ENCODE data around the gene DELE1. TPM values are rescaled to one million over a fixed set of nuclear protein-coding genes. Genes with fewer than 3 reads are reported as not detected.
"Not testable (repeated sequence)": the region's sequence is repeated elsewhere in the genome, so short reads cannot be mapped to it uniquely, and the experiment has no call there.

The DELE1 gene
- total RNA-seq, 1 experiment from 2014 or later, result 88.1 TPM

DNA sequence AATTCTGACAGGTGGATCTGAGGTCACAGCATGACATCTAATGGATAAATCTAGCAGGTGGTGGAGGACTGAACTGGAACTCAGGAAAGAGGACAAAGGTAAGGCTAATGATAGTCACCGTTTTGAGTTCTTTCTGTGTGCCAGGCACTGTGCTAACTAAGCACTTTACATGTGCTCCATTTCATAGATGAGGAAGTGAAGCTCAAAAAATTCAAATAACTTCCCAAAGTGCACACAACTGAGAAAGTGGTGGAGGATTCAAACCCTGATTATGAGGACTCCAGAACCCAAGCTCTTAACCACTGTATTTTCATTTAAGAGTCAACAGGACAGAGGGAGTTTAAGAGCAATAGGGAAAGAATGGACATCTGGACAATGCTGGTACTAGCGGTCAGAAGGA, 7.1 kb upstream of the DELE1 start:
- Mint-ChIP-seq H3K27me3 (ENCODE audit: insufficient read depth, unreplicated experiment) (peaks cover 16% of the 10 kb centered on the region), H3K4me3 (ENCODE audit: unreplicated experiment) (no peak overlapping the region), H3K9me3 (ENCODE audit: unreplicated experiment) (no peaks in the 10 kb centered on the region), H3K36me3 (ENCODE audit: insufficient read depth, unreplicated experiment) (no peaks in the 10 kb centered on the region), H3K4me1 (ENCODE audit: insufficient read depth, unreplicated experiment) (peaks cover 6% of the 10 kb centered on the region), H3K27ac (ENCODE audit: low read depth, unreplicated experiment) (no peak overlapping the region)
- no peak for DNase-seq (ENCODE audit: unreplicated experiment)
- no TSS peak for BruUV-seq (replicated peaks)
- TF ChIP-seq, protein P1, sequence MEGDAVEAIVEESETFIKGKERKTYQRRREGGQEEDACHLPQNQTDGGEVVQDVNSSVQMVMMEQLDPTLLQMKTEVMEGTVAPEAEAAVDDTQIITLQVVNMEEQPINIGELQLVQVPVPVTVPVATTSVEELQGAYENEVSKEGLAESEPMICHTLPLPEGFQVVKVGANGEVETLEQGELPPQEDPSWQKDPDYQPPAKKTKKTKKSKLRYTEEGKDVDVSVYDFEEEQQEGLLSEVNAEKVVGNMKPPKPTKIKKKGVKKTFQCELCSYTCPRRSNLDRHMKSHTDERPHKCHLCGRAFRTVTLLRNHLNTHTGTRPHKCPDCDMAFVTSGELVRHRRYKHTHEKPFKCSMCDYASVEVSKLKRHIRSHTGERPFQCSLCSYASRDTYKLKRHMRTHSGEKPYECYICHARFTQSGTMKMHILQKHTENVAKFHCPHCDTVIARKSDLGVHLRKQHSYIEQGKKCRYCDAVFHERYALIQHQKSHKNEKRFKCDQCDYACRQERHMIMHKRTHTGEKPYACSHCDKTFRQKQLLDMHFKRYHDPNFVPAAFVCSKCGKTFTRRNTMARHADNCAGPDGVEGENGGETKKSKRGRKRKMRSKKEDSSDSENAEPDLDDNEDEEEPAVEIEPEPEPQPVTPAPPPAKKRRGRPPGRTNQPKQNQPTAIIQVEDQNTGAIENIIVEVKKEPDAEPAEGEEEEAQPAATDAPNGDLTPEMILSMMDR (IDR thresholded peaks at IDR 0.05; ENCODE audit: unreplicated experiment), result no peak
- ChIA-PET CTCF (interaction anchor here (0.6 to 3.0 kb wide), 11 partner anchors 17 to 781 kb away, joined by 3 to 18 read pairs (median 4); partner anchors contain the start of genes PCDH1 and RNF14), POLR2A (interaction anchor here (0.7 to 1.1 kb wide), 4 partner anchors 13 to 87 kb away, joined by 3 read pairs; no protein-coding TSS in a partner anchor)
- intact Hi-C loops (cut with micrococcal nuclease), result no loop called here

- TF ChIP-seq, protein P1 (IDR thresholded peaks at IDR 0.05; ENCODE audit: unreplicated experiment), result no peak
- no peaks in the 10 kb centered on the region for H3K36me3 Mint-ChIP-seq (ENCODE audit: insufficient read depth, unreplicated experiment)
- ChIA-PET CTCF (interaction anchor here (0.7 to 7.2 kb wide), 6 partner anchors 16 to 276 kb away, joined by 3 to 44 read pairs (median 4); no protein-coding TSS in a partner anchor), POLR2A (no interaction called here)
- H3K27me3 Mint-ChIP-seq (ENCODE audit: insufficient read depth, unreplicated experiment), result peaks cover 16% of the 10 kb centered on the region
- no peak overlapping the region for H3K4me3 Mint-ChIP-seq (ENCODE audit: unreplicated experiment)
- H3K27ac Mint-ChIP-seq (ENCODE audit: low read depth, unreplicated experiment), result no peak overlapping the region
- intact Hi-C loops (cut with micrococcal nuclease), result no loop called here
- peaks cover 6% of the 10 kb centered on the region for H3K4me1 Mint-ChIP-seq (ENCODE audit: insufficient read depth, unreplicated experiment)
- BruUV-seq (replicated peaks), result no TSS peak
- H3K9me3 Mint-ChIP-seq (ENCODE audit: unreplicated experiment), result no peaks in the 10 kb centered on the region
- DNase-seq (ENCODE audit: unreplicated experiment), result no peak
Measured at GRCh38 chr5:141917760-141918159, 5.9 kb upstream of the DELE1 start.

- peaks cover 8% of the 10 kb centered on the region for H3K36me3 Mint-ChIP-seq (ENCODE audit: insufficient read depth, unreplicated experiment)
- H3K9me3 Mint-ChIP-seq (ENCODE audit: unreplicated experiment), result no peaks in the 10 kb centered on the region
- intact Hi-C loops (cut with micrococcal nuclease), result no loop called here
- H3K4me1 Mint-ChIP-seq (ENCODE audit: insufficient read depth, unreplicated experiment), result peaks cover 12% of the 10 kb centered on the region
- DNase-seq (ENCODE audit: unreplicated experiment), result no peak
- POLR2A ChIA-PET, result interaction anchor here (0.6 to 0.7 kb wide), 3 partner anchors 30 to 49 kb away, joined by 3 read pairs; partner anchors contain the start of gene RNF14
- no peak overlapping the region for H3K27ac Mint-ChIP-seq (ENCODE audit: low read depth, unreplicated experiment)
- CTCF ChIA-PET, result interaction anchor here (0.6 to 7.2 kb wide), 8 partner anchors 23 to 230 kb away, joined by 3 to 44 read pairs (median 4); partner anchors contain the start of gene RNF14
- peaks cover 16% of the 10 kb centered on the region for H3K27me3 Mint-ChIP-seq (ENCODE audit: insufficient read depth, unreplicated experiment)
- H3K4me3 Mint-ChIP-seq (ENCODE audit: unreplicated experiment), result no peak overlapping the region
- TF ChIP-seq, protein P1 (IDR thresholded peaks at IDR 0.05; ENCODE audit: unreplicated experiment), result no peak
- no TSS peak for BruUV-seq (replicated peaks)
Measured at GRCh38 chr5:141919218-141920119, 4.2 kb upstream of the DELE1 start.

DNA sequence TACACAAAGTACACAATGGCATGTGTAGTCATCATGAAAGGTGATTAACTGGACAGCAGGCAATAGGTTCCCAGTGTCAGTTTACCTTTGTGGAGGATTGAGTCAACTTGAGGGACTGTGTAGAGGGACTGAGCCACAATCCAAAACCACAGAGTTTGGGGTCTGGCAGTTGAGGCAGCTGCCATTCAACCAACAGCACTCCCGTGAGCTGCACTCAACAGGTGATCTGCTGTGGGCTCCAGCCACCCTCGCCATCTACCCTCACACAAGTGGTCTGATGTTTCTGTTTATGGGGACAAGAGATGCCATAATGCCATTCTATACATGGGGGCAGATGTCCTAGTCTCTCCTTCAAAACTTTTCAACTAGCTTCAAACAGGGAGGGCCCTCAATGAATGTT, 2.9 kb upstream of the DELE1 start:
- Mint-ChIP-seq H3K27ac (ENCODE audit: low read depth, unreplicated experiment) (no peak overlapping the region), H3K4me3 (ENCODE audit: unreplicated experiment) (no peak overlapping the region), H3K36me3 (ENCODE audit: insufficient read depth, unreplicated experiment) (peaks cover 18% of the 10 kb centered on the region), H3K27me3 (ENCODE audit: insufficient read depth, unreplicated experiment) (peaks cover 16% of the 10 kb centered on the region), H3K9me3 (ENCODE audit: unreplicated experiment) (no peaks in the 10 kb centered on the region), H3K4me1 (ENCODE audit: insufficient read depth, unreplicated experiment) (peaks cover 16% of the 10 kb centered on the region)
- TF ChIP-seq, protein P1 (IDR thresholded peaks at IDR 0.05; ENCODE audit: unreplicated experiment), result no peak
- intact Hi-C loops (cut with micrococcal nuclease), result no loop called here
- no peak for DNase-seq (ENCODE audit: unreplicated experiment)
- CTCF ChIA-PET, result interaction anchor here (0.5 to 7.2 kb wide), 8 partner anchors 11 to 218 kb away, joined by 3 to 44 read pairs (median 6); partner anchors contain the start of gene RNF14
- BruUV-seq (replicated peaks), result no TSS peak
- POLR2A ChIA-PET, result interaction anchor here (0.9 to 5.0 kb wide), 3 partner anchors 11 to 49 kb away, joined by 3 to 51 read pairs (median 5); partner anchors contain the start of gene RNF14

- H3K27me3 Mint-ChIP-seq (ENCODE audit: insufficient read depth, unreplicated experiment); DNase-seq (ENCODE audit: unreplicated experiment); BruUV-seq (replicated peaks); intact Hi-C loops (cut with micrococcal nuclease); H3K9me3 Mint-ChIP-seq (ENCODE audit: unreplicated experiment): not testable (repeated sequence)
- CTCF ChIA-PET, result interaction anchor here (0.6 to 7.2 kb wide), 16 partner anchors 8 to 795 kb away, joined by 3 to 44 read pairs (median 4); partner anchors contain the start of genes DIAPH1, PCDH1 and RNF14
- Mint-ChIP-seq H3K4me1 (ENCODE audit: insufficient read depth, unreplicated experiment) (peaks cover 11% of the 10 kb centered on the region), H3K4me3 (ENCODE audit: unreplicated experiment) (peak overlapping the region; percentile 75), H3K36me3 (ENCODE audit: insufficient read depth, unreplicated experiment) (peaks cover 39% of the 10 kb centered on the region), H3K27ac (ENCODE audit: low read depth, unreplicated experiment) (peak overlapping the region; percentile 94)
- POLR2A ChIA-PET, result interaction anchor here (0.6 to 5.0 kb wide), 26 partner anchors 8 to 304 kb away, joined by 3 to 57 read pairs (median 5); partner anchors contain the start of genes ARAP3, DIAPH1, HDAC3 and PCDH1
Measured at GRCh38 chr5:141922827-141923447, 734 bp upstream of the DELE1 start.
